Stimulated activated CD4-positive, alpha-beta T cell treated with anti-CD3 and anti-CD28 coated beads, Interleukin-1b, Interleukin-23, amount 100 ng/mL, for 4 hours (primary cell): ENCODE results near the gene EMP3.
"Not testable (repeated sequence)": the region's sequence is repeated elsewhere in the genome, so short reads cannot be mapped to it uniquely, and the experiment has no call there.

ENCODE experiments used
- DNase-seq, 2 donors: peaks; one replicate each; pipeline ENCODE4 v3.0.0-alpha.2; 2020; ENCODE audit warnings: low read depth in 2 of 2

The EMP3 gene, protein sequence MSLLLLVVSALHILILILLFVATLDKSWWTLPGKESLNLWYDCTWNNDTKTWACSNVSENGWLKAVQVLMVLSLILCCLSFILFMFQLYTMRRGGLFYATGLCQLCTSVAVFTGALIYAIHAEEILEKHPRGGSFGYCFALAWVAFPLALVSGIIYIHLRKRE

DNA sequence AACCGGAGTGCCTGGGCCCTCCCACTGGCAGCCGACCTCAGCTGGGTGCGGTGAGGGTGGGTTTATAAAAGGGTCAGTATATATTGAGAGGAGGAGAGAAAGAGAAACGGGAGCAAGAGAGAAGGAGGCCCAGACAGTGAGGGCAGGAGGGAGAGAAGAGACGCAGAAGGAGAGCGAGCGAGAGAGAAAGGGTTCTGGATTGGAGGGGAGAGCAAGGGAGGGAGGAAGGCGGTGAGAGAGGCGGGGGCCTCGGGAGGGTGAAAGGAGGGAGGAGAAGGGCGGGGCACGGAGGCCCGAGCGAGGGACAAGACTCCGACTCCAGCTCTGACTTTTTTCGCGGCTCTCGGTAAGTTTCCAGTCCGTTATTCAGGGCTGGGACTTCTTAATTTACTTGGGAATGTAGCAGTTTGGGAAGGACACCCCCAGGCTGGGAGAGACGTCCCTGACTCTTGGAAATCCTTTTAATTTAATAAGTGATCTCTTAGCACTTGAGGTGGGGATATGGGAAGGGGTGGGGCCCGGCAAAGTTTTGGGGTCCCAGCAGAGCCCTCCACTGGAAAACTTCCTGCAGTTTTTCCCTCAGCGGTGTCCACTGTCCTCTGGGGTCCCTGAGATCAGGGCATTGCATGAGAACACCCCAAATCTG is at the start of gene EMP3:
Gene EMP3 (plus strand): TSS at position 288 of the 646 bp plus-strand sequence. CDS start 1,293 bp downstream, outside the sequence.
- peak; percentile 72 to 75 for DNase-seq

DNA sequence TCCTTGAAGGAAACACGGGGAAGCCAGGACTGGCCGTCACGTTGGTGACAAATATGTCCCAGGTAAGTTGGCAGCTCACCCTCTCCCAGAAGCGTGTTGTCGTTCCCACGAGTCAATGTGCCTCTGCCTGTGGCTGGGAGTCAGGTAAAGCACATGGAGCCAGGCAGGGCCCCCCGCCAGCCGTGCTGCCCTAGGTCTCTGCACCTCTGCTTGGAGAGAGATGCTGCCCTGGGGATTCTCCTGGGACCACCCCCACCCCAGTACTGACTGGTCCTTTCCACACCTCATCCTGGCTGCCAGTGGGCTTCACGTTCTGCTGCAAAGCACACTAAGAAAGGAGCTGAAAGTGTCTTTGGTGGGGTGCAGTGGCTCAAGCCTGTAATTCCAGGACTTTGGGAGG is 45.6 kb upstream of the EMP3 start:
- DNase-seq: no peak

DNA sequence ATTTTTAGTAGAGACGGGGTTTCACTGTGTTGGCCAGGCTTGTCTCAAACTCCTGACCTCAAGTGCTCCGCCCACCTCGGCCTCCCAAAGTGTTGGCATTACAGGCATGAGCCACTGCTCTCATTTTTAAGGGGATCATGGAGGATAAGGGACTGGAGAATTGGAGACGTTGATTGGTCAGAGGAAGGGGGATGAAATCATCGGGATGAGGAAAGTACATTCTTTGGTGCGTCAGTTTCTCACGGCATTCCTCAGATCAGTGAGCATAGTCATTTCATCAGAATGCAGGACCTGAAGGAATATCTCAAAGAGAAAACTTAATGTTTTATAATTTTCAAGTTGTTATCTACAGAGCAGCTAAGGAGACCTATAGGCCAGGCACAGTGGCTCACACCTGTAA is 41.4 kb upstream of the EMP3 start:
- no peak for DNase-seq

DNA sequence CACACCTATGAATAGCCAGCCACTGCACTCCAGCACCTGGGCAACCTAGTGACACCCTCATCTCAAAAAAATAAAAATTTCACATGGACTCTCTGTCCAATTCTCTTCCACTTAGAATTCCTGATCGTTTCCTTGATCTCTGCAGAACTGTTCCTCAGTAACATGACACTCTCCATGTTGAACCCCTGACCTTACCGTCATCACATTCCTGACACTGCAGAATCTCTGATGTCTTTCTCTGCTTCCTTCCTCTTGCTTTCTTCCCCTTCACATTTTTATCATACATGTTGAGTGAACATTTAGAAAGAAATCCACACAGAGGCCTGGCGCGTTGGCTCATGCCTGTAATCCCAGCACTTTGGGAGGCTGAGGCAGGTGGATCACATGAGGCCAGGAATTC is 40.5 kb upstream of the EMP3 start:
- no peak for DNase-seq

DNA sequence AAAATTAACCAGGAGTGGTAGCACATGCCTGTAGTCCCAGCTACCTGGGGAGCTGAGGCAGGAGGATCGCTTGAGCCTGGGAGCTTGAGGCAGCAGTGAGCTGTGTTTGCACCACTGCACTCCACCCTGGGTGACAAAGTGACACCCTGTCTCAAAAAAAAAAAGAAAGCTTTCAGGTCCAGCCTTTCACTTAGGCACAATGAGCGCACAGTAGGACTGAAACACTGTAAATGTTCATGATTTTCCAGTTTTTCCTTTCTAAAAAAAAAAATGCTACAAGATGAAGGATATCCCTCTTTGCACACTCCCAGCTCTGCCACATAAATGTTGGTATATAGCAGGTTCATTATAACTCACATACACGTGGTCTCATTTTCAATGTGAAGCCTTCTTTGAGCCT is 37.6 kb upstream of the EMP3 start:
- no peak for DNase-seq

DNA sequence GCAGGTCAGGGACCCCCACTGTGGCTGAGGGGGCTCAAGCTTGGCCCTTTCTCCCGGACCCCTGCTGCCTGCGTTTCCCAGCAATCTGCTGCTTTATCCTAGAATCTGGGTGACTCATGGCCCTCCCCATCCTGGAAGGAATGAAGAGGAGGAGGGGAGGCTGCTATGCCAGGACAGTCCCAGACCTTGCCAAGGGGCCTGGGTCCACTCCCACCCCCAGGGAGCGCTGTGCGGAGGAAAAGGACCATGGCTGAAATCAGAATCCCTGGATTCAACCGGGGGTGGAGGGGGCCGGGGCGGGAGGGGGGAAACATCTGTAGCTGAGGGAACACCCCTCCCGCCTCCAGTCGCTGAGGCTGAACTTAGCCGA is 35.0 kb upstream of the EMP3 start:
- no peak for DNase-seq

DNA sequence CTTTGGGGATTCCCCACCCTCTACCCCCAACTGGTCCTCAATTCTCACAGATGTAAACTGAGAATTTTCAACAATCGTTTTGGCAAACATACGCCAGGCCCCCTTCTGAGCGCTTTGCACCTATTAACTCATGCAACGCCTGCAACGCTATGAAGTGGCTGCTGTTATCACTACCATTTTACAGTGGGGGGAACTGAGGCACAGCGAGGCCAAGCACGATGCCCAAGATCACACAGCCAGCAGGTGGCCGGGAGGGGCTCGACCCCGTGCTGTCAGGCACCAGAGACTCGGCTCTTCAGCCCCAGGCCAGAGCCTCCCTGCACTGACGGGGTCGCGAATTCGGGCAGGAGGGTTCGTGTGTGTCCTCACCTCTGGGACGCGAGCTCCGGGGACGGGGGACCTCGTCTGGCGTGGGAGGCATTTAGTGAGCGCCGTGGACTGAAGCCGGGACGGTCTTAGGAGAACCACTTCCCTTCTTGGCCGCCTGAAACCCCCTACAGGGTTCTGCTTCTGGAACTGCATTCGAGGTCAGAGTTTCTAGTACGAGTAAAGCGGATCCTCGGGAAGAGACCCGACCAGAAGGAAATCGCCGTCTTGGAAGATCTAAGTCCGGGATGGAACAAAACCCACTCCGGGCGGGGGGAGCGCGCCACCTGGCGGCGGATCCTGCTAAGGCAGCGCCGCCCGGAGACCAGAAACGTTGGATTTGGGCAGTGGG is 34.4 kb upstream of the EMP3 start:
- peak; percentile 60 to 63 for DNase-seq

DNA sequence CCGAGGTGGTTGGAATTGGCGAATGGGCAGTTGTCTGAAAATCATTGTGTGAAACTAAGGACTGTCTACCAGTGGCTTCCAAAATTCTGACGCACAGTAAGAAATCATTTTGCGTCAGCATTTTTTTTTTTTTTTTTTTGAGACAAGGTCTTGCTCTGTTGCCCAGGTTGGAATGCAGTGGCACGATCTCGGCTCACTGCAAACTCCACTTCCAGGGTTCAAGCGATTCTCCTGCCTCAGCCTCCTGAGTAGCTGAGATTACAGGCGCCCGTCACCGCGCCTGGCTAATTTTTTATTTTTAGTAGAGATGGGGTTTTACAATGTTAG is 33.9 kb upstream of the EMP3 start:
- DNase-seq: not testable (repeated sequence)

DNA sequence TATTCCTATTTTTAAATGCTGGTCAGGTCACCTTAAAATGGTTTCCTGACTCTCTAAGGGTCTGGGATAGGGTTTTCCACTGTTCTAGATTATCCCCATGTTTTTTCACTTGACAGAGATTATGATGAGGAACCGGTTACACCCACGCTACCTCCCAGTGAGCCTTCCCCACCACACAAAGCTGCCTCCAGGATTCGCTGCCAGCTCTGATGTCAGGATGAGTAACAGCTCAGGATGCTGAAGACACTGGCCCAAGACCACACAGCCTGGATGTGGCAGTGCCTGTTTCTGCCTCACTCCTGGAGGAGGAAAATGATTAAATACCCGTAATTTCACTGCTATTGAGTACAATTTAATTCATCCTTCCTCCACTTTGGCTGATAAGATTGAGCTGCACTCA is 32.6 kb upstream of the EMP3 start:
- no peak for DNase-seq

DNA sequence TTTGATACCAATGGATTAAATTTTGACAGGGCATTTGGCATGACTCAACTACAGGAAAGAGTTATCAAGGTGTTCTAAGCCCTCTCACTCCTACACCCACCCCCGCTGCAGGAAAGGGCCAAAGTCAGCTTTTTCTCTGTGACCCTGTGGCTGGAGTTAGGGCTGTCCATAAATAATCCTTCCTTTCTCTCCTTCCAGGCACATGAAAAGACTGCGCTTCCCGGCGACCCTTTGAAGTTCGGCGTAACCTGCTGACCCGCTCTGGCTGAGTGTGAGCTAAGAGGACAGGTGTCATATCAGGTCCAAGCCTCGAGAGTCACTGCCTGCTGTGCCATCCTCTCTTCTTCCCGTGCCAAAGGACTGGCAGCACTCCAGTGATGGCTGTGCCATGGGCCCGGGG is 29.9 kb upstream of the EMP3 start:
- DNase-seq: no peak

DNA sequence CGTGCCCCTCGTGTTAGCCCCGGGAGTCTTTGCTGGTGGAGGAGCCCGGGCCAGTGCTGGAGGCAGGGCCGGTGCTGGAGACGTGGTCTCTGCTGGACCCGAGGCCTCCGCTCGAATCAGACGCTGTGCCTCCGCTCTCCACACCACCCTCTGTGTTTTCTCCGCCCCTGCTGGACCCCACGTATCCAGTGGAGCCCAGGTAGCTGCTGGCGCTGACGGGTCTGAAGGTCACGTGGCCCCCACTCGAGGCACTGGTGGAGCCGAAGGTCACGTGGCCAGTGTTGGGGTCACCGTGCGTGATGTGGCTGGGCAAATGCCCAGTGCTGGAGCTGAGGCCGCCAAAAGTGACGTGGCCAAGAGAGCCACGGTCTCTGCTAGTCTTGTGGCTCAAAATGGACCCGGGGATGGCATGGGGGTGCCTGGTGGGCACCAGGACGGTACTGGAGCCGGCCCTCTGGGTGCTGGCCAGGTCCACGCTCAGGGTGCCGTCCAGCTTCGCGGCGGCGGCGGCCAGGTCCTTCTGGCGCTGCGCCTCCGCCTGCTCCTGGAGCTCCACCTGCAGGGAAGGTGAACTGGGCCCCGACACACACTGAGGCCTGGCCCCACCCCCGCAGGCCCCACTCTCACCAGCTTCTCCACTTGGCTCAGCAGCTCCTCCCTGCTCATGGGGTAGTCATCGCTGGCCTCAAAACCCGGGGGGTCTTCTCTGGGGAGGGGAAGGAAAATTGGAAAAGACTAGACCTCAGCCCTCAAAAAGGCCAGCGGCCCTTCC is 28.2 kb upstream of the EMP3 start:
- no peak for DNase-seq

DNA sequence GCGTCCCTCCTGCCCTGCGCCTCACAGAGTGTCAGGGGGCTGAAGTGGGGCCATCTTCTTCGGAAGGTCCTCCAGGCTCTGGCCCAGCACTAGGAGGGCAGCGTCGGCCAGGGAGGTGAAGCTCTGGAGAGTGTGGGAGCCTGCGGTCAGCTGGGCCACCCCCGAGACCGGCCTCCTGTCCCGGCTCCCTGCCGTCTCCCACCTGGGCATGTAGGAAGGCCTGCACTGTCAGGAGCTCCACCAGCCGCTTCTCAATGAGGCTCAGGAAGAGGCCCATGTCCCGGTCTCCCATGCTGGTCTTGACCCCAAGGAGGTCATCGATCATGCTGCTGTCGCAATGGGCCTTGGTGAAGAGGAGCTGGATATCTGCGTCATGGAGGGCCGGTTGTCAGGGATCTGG is 27.4 kb upstream of the EMP3 start:
- DNase-seq: no peak

DNA sequence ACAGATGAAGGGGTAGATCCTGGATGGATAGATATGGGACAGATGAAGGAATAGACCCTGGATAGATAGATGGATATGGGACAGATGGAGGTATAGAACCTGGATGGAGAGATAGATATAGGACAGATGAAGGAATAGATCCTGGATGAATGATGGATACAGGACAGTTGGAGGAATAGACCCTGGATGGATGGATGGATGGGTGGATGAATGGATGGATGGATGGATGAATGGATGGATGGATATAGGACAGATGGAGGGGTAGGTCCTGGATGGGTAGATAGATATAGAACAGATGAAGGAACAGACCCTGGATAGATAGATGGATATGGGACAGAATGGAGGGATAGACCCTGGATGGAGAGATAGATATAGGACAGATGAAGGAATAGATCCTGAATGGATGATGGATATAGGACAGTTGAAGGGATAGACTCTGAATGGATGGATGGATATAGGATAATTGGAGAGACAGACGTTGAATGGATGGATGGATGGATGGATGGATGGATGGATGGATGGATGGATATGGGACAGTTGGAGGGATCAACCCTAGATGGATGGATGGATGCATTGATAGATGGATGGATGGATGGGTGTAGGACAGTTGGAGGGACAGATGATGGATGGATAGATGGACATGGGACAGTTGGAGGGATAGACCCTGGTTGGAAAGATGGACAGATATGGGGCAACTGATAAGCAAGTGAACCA is 23.3 kb upstream of the EMP3 start:
- DNase-seq: no peak

DNA sequence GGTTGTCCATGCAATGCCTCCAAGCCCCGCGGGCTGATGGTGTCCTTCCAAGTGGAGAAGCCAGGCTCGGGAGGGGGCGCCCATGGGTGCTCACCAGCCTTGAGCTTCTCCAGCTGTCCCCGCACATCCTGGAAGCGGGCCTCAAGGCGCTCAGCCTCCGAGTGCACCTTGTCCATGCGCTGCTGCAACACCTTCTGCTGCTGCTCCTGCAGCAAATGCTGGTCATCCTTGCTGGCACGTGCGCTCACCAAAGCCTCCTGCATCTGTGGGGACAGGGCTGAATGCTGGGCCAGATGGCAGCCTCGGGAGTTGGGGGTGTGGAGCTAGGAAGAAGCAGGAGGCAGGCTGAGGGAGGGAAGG is 22.8 kb upstream of the EMP3 start:
- DNase-seq: no peak

DNA sequence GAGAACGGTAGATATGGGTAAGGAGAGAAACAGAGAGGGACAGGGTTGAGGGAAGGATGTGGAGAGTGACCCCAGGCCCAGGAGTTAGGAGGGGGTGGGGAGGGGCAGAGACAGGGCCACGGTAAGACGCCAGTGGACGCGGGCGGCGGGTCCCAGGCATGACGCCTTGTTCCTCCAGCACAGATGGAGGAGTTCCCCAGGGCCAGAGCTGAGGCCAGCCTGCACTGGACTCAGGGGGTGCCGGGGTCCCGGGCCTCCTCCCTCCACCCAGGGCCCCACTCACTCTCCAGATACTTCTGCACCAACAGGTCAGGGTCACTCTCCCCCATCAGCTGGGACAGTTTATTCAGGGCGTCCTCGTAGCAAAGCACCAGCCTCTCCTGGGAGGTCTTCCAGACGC is 22.0 kb upstream of the EMP3 start:
- no peak for DNase-seq

DNA sequence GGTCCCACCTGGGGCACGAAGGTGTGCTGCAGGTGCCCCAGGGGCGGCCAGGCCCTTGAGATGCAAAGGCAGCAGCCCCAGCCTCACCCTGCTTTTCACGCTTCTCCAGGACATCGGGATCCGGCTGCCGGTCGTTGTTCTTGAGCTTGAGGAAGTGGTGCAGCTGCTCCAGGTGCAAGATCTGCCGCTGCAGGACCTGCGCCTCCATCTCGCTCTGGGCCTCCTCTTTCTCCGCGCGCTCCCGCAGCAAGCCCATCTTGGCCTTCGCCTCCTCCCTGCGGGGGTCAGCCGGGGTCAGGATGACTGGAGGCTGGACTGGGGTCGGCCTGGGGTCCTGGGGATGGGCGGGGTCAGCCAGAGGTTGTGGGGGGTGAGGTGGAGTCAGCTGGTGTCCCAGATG is 21.5 kb upstream of the EMP3 start:
- DNase-seq: no peak

DNA sequence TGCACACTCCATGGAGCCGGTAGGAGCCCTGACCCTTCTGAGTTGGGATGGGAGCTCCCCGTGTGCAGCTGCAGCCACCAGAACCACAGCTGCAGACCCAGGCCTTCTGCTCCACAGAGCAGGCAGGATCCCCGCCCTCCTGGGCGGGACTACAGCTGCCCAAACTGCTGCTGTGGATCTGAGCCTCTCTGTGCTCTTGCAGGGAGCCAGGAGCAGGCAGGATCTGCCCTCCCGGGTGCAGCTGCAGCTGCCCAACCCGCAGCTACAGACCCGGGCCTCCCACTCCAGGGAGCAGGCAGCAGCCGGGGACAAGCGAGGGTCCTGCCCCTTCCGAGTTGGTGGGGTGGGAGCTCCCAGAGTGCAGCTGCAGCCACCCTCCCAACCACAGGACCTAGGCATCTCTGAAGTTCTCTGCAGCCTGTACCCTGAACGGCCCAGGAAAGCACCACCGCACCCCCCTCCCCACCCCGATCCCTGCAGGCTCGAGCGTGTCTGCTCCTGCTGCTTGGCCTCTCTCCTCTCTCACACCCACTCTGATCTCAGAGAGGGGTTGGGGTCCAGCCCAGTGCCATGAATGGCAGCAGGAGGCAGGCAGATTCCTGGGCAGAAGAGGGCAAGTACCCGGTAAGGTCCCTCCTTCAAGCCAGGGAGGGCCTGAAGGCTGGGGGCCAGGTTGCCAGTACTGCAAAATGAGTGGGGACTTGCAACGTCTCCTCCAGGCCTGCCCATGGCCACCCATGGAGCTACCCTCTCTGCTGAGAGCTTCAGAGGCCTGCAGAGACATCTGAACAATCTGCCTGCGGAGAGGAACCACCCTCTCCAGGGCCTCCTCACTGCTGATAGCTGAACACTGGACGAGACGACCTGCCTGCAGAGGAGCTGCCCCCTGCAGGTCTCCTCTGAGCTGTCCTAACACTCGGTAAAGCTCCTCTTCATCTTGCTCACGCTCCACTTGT is 16.4 kb upstream of the EMP3 start:
- no peak for DNase-seq

DNA sequence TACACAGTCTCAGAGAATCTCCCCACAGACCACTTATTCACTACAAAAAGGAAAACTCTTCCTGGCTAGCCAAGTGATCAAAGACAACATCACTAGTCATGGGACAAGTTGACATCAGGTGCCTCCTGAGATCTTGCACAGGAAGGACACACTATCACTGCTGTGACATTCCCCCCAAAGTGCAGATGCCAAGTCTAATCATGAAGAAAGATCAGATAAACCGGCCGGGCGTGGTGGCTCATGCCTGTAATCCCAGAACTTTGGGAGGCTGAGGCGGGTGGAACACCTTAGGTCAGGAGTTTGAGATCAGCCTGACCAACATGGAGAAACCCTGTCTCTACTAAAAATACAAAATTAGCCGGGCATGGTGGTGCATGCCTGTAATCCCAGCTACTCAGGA is 15.6 kb upstream of the EMP3 start:
- not testable (repeated sequence) for DNase-seq

DNA sequence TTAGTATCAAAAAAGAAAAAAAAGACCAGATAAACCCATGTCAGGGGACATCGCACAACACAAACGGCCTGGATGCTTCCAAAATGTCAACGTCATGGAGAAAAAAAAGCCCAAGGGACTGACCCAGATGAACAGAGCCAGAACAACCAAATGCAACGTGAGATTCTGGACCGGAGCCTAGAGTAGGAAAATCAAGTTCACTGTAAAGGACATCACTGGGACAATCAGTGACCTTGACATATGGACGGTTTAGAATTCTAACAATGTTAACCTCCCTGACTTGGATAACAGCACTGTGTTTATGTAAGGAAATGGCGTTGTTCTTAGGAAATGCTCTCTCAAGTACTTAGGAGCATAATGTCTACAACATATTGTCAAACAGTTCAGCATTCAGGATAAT is 15.1 kb upstream of the EMP3 start:
- no peak for DNase-seq

DNA sequence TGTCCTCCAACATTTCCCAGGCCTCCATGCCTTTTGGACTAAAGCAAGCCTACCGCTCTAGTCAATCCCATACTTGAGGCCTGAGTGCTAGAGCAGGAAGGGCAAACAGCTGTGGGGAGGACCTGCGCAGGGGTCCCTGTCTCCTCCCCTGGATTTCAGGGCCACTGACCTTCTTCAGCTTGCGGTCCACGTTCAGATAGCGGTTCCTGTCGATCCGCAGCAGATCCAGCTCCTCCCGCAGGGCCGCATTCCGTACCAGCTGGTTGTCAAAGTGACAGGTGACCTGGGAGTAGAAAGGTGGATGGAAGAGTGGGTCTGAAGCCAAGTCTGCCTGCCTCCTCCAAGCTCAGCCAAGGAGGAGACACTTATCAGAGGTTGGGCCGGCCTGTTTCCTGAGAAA is 14.0 kb upstream of the EMP3 start:
- no peak for DNase-seq

DNA sequence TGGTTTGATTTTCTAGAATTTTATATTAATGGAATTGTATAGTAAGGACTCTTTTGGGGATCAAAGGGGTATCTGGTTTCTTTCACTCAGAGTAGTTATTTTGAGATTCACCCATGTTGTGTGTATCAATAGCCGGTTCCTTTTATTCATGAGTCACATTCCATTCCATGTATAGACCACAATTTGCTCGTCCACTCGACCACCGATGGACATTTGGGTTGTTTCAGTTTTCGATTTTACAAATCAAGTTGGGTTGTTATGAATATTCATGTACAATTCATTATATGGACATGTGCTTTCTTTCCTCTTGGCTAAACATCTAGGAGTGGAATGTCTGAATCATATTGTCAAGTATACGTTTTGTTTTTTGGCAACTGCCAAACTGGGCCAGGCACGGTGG is 9.6 kb upstream of the EMP3 start:
- DNase-seq: no peak
